ACC112 (cell line): ENCODE results near the gene ZNF275.

Source experiments
- H2AFZ ChIP-seq: fragments of 200-600 bp; sonication (generic); one replicate; pipeline ENCODE4 v1.6.0; 2017; ENCODE audit warnings: antibody characterized with exemption, low read length; ENCODE audit not compliant: unreplicated experiment
- H3K27ac ChIP-seq: fragments of 200-600 bp; sonication (generic); 2 replicates; pipeline ENCODE4 v1.5.1; 2014; ENCODE audit warnings: low read depth, mild to moderate bottlenecking, antibody characterized with exemption, low read length, moderate library complexity
- H3K27me3 ChIP-seq: fragments of 200-600 bp; sonication (generic); 2 replicates; pipeline ENCODE4 v1.6.1; 2014; ENCODE audit warnings: mild to moderate bottlenecking, antibody characterized with exemption, low read length, moderate library complexity, mixed read lengths; ENCODE audit not compliant: insufficient read depth
- H3K36me3 ChIP-seq: fragments of 200-600 bp; sonication (generic); 2 replicates; pipeline ENCODE4 v1.6.1; 2016; ENCODE audit warnings: mild to moderate bottlenecking, antibody characterized with exemption, low read length, moderate library complexity, mixed read lengths; ENCODE audit not compliant: insufficient read depth
- H3K4me1 ChIP-seq: fragments of 200-600 bp; sonication (generic); one replicate; pipeline ENCODE4 v1.6.1; 2016; ENCODE audit warnings: low read length, mixed read lengths; ENCODE audit not compliant: insufficient read depth, unreplicated experiment, control insufficient read depth
- H3K4me3 ChIP-seq: fragments of 200-600 bp; sonication (generic); 2 replicates; pipeline ENCODE4 v1.5.1; 2014; ENCODE audit warnings: mild to moderate bottlenecking, low read depth, low read length
- H3K79me2 ChIP-seq: fragments of 200-600 bp; sonication (generic); one replicate; pipeline ENCODE4 v1.6.0; 2016; ENCODE audit warnings: low read length; ENCODE audit not compliant: control insufficient read depth, unreplicated experiment, insufficient read depth

Gene ZNF275

DNA sequence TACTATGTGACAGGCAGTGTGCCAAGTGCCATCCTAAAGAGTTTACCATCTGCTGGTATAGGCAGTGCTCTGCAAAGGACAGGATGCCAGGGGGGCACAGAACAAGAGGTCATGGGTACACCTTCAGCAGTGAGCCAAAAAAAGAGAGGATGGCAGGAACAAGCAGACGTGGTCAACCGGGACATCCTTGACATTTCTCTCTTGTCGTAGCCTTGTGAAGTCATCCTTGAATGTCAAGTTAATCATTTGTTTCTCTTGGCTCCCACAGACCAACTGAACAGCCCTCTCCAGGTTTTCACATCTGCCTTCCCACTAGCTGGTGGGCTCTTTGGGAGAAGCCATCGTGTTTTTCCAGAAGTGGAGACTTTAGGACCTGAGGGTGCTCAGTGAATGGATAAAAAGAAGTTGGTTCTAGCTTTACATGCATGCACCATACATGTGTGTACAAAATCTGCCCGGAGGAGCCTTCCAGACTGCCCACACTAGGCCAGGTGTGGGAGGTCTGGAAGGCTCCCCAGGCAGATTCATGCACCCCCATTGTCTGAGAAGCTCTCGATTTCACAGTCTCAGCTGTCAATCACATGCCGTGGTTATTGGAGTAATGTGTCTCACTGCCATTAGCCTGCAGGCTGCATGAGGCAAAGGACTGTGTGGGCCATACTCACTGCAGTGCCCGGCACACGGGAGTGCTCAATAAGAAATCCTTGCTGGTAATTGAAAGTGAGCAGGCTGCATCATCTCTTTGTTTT lies 28.8 kb upstream of the ZNF275 start:
- Histone ChIP-seq H3K36me3 (no peaks in the 10 kb centered on the region), H3K27me3 (peaks cover 11% of the 10 kb centered on the region), H3K4me1 (no peaks in the 10 kb centered on the region), H2AFZ (no peak overlapping the region), H3K79me2 (no peaks in the 10 kb centered on the region), H3K4me3 (no peak overlapping the region), H3K27ac (no peak overlapping the region)

DNA sequence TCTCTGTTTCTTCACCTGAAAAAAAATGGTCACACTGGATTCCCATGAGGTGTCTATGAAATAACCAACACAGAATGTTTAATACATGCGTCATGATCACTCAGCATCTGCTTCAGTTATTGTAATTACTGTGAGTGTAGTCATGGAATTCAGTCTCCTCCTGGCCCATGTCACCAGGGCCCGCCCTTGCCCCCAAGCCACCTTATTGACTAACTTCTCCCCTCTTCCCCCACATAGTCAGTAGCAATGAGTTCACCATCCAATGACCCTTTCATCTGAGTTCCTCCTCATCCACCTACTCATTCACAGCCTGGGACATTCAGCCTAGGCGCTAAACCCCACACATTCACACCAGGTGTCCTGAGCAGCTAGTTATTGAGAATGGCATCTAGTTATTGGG lies 28.0 kb upstream of the ZNF275 start:
- Histone ChIP-seq H2AFZ (no peak overlapping the region), H3K4me1 (no peaks in the 10 kb centered on the region), H3K27me3 (peaks cover 11% of the 10 kb centered on the region), H3K36me3 (no peaks in the 10 kb centered on the region), H3K27ac (no peak overlapping the region), H3K4me3 (no peak overlapping the region), H3K79me2 (no peaks in the 10 kb centered on the region)

DNA sequence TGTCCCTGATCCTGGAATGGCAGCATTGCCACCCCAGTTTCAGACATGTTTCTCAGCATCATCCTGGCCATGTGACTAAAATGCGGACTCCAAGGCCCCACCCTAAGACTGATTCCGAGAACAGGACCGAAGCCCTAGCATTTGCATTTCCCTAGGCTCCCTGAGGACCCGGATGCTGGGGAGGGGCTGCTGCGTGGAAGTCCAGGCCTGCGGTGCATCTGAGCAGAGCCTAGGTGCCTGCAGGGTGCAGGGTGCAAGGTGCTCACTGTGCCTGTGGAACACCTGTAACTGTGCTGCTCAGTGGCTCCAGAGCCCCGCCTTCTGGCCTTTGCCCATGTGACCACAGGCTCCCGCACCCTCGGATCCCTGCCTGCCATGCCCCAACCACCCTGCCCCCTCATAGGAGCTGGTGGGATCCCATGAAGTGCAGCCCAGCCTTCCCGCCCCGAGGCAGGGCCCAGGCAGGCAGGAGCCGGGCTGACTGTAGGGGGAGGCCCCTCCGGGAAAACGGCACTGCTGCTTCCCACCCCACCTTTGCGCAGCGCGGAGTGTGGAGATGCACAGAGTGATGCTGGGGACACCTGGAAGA lies 27.3 kb upstream of the ZNF275 start:
- Histone ChIP-seq H3K27me3 (peaks cover 11% of the 10 kb centered on the region), H3K4me1 (no peaks in the 10 kb centered on the region), H3K79me2 (no peaks in the 10 kb centered on the region), H2AFZ (no peak overlapping the region), H3K4me3 (no peak overlapping the region), H3K27ac (no peak overlapping the region), H3K36me3 (no peaks in the 10 kb centered on the region)

DNA sequence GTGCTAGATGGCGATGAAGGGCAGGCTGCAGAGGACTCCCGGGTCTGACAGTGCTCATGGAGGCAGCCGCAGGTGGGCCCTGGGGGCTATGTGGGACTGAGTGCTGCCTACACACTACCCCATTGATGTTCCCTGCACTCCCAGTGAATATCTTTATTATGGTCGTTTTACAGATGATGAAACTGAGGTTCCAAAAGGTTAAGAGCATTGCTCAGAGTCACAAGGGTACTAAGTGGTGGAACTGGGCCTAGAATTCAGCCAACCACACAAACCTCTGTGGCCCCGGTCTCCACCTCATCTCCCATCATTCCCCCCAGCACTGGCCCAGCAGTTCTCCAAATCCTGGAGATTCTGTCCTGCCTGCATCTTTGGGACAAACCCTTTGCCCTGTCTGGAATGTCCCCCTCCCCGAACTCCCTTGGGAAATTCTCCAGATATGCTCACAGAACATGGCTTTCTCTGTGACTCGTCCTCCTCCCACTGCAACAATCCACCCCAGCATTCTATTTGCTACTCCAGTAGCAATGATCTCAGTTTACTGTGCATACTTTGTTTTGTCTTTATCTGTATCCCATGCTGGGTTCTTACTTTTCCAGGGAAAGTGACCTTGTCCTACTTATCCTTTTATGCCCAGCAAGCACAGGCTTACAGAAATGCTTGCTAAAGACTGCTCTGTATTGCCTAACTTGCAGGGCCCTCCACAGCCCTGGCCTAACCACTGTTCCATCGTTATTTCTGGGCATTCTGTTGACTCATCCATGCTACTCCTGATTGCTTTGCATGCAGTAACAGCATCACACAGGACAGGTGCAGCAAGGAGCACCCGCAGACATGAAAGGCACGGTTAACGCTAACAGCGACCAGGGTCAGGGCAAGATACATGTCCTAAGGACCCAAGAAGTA lies 26.4 kb upstream of the ZNF275 start:
- Histone ChIP-seq H3K79me2 (no peaks in the 10 kb centered on the region), H3K4me1 (no peaks in the 10 kb centered on the region), H3K27me3 (peaks cover 11% of the 10 kb centered on the region), H3K36me3 (no peaks in the 10 kb centered on the region), H3K27ac (no peak overlapping the region), H2AFZ (no peak overlapping the region), H3K4me3 (no peak overlapping the region)

DNA sequence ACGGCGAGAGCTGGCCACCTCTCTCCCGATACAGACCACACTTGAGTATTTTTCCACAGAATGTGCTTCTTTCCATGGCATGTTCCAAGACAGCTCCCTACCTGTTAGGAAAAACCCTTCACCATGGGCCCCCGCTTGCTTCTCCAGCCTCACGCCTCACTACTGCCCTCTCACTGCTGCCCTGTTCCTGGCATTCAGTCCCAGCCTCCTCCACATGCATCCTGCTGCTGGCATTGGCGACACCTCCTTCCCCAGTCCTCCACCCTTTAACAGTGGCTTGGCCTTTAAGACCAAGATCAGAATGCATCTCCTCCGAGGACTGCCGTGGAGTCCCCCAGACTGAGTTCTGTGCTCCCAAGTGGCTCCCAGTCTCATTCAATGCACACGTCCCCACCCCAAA lies 23.1 kb upstream of the ZNF275 start:
- H3K27me3 ChIP-seq: no peaks in the 10 kb centered on the region
- no peak overlapping the region for H2AFZ ChIP-seq
- H3K27ac ChIP-seq: no peak overlapping the region
- no peaks in the 10 kb centered on the region for H3K36me3 ChIP-seq
- H3K79me2 ChIP-seq: no peaks in the 10 kb centered on the region
- no peak overlapping the region for H3K4me3 ChIP-seq
- no peaks in the 10 kb centered on the region for H3K4me1 ChIP-seq

DNA sequence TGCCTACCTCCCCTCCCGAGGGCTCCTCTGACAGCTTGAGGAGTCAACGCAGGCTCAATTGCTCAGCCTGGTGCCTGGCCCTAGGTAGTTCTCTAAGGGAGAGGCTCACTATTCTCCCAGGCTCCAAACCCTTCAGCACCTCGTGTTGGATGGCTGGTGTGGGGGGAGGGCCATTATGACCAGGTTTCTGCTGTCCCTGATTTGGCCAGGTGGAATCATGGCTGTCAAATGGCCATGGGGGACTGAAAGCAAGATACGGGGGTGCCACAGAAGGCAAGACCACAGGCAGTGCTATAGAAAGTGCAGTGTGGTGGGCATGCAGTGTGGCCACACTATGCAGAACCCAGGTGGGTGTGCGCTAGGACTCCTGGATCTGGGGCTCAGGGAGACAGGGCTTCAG lies 21.9 kb upstream of the ZNF275 start:
- H3K4me1 ChIP-seq: no peaks in the 10 kb centered on the region
- no peaks in the 10 kb centered on the region for H3K79me2 ChIP-seq
- H2AFZ ChIP-seq: no peak overlapping the region
- no peak overlapping the region for H3K4me3 ChIP-seq
- no peaks in the 10 kb centered on the region for H3K36me3 ChIP-seq
- no peak overlapping the region for H3K27ac ChIP-seq
- no peaks in the 10 kb centered on the region for H3K27me3 ChIP-seq

DNA sequence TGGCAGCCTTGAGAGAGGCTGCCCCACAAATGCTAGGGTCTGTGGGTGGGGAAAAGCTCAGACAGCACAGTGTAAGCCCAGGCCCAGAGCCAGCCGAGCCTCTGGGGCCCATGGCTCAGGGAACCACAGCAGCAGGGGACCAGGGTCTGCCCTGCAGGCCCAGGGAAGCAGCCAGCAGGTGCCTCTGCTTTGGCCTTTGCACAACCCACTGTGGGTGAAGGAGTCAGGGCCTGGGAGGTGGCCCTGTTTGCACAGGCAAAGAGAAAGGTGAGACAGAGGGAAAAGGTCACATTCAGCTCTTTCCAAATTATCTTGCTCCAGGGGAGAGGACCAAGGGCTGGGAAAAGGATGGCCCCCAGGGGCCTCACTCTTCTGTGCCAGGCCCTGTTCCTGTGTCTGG lies 21.1 kb upstream of the ZNF275 start:
- Histone ChIP-seq H3K27me3 (no peaks in the 10 kb centered on the region), H3K79me2 (no peaks in the 10 kb centered on the region), H2AFZ (no peak overlapping the region), H3K4me1 (no peaks in the 10 kb centered on the region), H3K27ac (no peak overlapping the region), H3K36me3 (no peaks in the 10 kb centered on the region), H3K4me3 (no peak overlapping the region)

DNA sequence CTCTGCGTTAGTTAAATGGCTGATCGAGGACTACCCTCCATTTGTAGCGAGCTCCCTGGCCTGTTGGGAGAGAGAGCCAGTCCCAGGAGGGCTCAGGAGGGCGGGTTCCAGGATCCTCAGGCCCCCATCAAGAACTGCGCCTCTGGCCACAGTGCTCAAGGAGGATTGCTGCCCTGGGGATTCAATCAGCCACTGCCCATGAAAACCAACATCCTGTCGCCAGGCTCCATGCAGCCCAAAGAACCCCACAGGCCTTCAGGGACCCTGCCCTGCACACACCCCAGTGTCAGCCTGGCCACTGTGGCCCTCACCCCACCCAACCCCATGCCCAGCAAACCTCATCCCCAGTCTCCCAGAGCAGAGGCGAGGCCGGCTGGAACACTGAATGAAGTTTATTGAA lies 16.6 kb upstream of the ZNF275 start:
- peaks cover 9% of the 10 kb centered on the region for H3K27me3 ChIP-seq
- no peak overlapping the region for H3K27ac ChIP-seq
- H2AFZ ChIP-seq: no peak overlapping the region
- no peaks in the 10 kb centered on the region for H3K4me1 ChIP-seq
- no peak overlapping the region for H3K4me3 ChIP-seq
- no peaks in the 10 kb centered on the region for H3K36me3 ChIP-seq
- H3K79me2 ChIP-seq: no peaks in the 10 kb centered on the region

DNA sequence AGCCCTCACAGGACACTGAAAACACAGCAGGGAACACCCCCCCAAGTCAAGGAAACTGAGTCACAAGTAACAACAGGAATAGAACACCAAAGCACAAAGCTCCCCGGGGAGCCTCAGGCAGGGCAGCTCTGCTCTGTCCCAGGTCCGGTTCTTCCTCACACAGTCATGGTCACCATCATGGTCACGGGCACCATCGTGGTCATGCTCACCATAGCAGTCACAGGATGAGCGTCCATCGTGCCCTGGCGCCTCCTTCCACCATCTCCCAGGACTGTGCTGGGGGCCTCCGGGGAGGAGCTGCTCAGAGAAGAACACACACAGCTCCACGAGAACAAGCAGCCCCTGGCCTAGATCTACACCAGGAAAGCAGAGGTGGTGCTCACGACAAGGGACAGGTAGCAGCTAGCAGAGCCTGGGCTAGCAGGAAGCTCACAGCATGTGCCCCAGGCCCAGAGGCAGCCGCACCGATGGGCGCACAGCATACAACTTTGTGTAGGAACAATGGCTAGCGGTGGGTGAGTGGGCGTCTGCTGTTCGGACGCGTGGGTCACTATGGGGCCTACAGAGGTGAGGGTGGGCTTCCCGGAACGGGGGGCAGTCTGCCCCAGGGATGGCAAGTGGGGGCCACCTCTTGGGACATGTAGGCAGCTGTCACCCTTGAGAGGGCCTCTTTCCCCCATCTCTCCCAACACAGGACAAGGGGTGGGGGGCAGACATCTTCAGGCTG lies 15.8 kb upstream of the ZNF275 start:
- Histone ChIP-seq H3K36me3 (no peaks in the 10 kb centered on the region), H3K4me3 (no peak overlapping the region), H2AFZ (no peak overlapping the region), H3K27ac (no peak overlapping the region), H3K79me2 (no peaks in the 10 kb centered on the region), H3K4me1 (no peaks in the 10 kb centered on the region), H3K27me3 (peaks cover 16% of the 10 kb centered on the region)

DNA sequence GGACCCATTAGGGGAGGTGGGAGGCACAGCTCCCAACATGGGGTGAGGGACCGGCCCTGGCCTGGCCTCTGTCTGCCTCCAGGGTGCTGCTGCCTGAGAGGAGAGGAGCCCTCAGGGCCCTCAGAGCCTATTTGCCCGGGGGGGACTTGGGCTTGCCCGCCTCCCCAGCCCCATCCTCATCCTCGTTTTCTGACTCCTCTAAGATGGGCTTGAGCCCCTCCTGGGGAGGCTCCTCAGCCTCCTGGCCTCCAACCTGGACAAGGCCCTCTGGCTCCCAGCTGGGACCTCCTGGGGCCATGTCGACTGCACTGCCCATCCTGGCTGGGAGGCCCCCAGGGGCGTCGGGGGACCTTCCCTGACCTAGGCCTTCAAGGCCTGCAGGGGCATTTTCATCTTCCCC lies 15.1 kb upstream of the ZNF275 start:
- Histone ChIP-seq H3K27ac (no peak overlapping the region), H3K4me1 (no peaks in the 10 kb centered on the region), H3K79me2 (no peaks in the 10 kb centered on the region), H3K27me3 (peaks cover 19% of the 10 kb centered on the region), H2AFZ (no peak overlapping the region), H3K4me3 (no peak overlapping the region), H3K36me3 (no peaks in the 10 kb centered on the region)
